Testis (tissue), 2 donors: ENCODE results near the gene GABBR2.

Experiments
- CTCF ChIP-seq, 3 experiments: fragments of 450-650 bp in 2 of 3; fragments of 200-600 bp in 1 of 3; sonication (generic) in 1 of 3; IDR thresholded peaks; one replicate each; pipeline ENCODE4 v1.5.1; 2016 to 2019; ENCODE audit warnings: antibody characterized with exemption in 3 of 3, mild to moderate bottlenecking in 2 of 3, moderate library complexity in 1 of 3
- POLR2A ChIP-seq: fragments of 450-650 bp; IDR thresholded peaks from one replicate; pipeline ENCODE4 v1.6.1; 2017; ENCODE audit warnings: antibody characterized with exemption, mild to moderate bottlenecking, moderate library complexity

- TF ChIP-seq CTCF (IDR thresholded peaks at IDR 0.05) (no peak), POLR2A (no peak)
Observed at GRCh38 chr9:98280162-98280561, 428.6 kb downstream of the GABBR2 start.
